Measurements from ENCODE around the gene EVX2.

DNA sequence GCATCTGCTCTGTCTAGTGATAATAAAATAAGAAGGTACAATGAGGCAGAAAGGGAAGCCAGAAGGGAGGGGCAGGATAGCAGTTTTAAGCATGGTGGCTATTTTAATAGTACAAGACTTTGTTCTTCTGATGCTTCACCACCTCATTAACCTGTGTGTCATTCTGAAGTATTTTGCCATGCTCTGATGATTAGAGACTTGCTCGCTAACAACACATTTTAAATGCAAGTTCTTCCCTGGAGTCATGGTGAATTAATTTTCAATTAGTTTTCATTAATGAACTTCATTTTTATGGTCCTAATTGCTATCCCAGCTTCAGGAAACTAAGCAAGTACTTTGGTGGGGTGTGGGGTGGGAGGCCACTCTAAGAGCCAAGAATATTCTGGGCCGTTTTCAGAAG, 56.0 kb downstream of the EVX2 start:
- TF ChIP-seq CTCF (conservative IDR thresholded peaks at IDR 0.05; ENCODE audit: low read depth, low read length), result no peak
- no peak for TF ChIP-seq EZH2phosphoT487 (IDR thresholded peaks at IDR 0.05; ENCODE audit: borderline replicate concordance, low read length)
- TF ChIP-seq EZH2 (IDR thresholded peaks at IDR 0.05; ENCODE audit: low read length, unreplicated experiment), result no peak

Measured in PC-3 (cell line).